DMS153 treated with DMSO at 0.1 percent for 48 hours (cell line): Measurements from ENCODE around the gene AIPL1.
"Not testable (repeated sequence)": the region's sequence is repeated elsewhere in the genome, so short reads cannot be mapped to it uniquely, and the experiment has no call there.

Source experiments
- DNase-seq: peaks from one replicate; lab custom pipeline; 2025; ENCODE audit not compliant: unreplicated experiment; lab: John Stamatoyannopoulos, UW

AIPL1 gene, protein sequence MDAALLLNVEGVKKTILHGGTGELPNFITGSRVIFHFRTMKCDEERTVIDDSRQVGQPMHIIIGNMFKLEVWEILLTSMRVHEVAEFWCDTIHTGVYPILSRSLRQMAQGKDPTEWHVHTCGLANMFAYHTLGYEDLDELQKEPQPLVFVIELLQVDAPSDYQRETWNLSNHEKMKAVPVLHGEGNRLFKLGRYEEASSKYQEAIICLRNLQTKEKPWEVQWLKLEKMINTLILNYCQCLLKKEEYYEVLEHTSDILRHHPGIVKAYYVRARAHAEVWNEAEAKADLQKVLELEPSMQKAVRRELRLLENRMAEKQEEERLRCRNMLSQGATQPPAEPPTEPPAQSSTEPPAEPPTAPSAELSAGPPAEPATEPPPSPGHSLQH

DNA sequence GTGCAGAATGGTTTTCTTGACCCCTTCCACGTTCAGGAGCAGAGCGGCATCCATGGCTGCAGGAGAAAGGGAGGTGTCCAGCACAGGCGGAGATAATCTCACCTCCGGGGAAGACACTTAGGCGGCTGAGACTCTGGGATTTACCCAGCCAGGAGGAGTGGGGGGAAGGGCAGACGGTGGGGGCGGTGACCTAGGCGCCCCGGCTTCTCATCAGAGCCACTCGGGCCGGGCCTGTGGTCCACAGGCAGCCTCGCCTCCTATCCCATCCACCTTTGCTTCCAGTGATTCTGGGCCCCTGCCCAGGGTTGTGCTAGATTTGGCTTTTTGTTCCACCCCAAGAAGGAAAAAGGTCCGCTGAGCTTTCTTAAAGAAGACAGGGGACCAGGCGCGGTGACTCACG, at the start of gene AIPL1:
AIPL1 (minus strand) TSS at position 71 of the 400 bp plus-strand sequence; CDS start at position 54, 17 bp downstream.
- DNase-seq: no peak

DNA sequence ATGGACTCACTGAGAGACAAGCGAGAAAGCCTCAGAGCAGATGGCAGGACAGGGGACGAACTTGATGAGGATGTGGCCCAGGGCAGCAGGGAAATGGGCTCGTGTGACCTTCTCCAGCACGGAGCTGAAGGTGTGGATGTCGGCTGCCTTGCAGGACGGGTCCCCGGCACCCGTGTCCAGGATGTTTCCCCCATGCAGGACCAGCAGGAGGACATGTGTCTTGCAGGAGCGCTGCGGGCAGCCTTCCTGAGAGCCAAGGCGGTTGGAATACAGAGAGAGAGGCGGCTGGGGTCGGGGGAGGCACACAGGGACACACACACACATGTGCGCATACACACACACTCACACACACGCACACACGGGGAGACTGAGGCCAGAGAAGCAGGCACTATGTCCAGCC, 48.6 kb upstream of the AIPL1 start:
- no peak for DNase-seq

DNA sequence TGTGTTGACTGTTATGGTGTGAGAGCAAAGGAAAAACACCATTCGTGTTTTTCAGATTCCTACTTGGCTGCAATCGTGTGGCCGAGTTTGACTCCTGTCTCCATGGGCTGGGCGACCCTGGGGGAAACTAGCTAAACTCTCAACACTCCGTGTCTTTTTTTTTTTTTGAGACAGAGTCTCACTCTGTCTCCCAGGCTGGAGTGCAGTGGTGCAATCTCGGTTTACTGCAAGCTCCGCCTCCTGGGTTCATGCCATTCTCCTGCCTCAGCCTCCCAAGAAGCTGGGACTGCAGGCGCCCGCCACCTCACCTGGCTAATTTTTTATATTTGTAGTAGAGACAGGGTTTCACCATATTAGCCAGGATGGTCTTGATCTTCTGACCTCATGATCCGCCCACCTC, 47.9 kb upstream of the AIPL1 start:
- DNase-seq: not testable (repeated sequence)

DNA sequence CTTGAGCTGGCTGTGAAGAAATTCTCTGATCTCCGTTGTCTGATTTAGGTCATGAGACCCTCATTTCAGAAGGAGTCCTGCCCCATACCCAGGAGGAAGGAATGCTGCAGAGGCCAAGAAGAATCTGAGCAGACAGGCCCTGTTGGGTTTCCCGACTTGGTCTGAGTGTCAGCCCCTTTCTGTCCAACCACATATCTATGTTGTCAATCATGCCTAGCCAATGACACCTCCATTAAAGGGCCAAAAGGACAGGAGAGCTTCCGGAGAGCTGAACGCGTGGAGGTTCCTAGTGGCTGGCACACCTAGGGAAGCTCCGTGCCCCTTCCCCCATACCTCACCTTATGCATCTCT, 47.2 kb upstream of the AIPL1 start:
- no peak for DNase-seq

DNA sequence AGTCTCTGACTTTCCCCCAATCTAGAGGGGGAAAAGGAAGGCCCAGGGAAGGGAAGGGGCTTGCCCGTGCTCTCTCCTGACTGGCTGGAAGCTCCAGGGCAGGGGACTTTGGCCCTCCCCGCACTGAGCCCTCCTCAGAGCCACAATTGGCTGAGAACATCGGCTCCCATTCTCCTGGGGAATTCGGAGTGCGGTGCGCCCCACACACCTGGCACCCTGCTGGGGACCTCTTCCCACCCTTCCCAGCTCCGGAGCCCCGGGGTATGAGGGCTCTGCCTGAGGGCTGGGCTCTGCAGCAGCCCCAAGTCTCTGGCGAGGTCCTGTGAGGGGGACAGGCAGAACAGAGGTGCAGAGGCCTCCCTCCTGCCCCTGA, 45.4 kb upstream of the AIPL1 start:
- DNase-seq: no peak

DNA sequence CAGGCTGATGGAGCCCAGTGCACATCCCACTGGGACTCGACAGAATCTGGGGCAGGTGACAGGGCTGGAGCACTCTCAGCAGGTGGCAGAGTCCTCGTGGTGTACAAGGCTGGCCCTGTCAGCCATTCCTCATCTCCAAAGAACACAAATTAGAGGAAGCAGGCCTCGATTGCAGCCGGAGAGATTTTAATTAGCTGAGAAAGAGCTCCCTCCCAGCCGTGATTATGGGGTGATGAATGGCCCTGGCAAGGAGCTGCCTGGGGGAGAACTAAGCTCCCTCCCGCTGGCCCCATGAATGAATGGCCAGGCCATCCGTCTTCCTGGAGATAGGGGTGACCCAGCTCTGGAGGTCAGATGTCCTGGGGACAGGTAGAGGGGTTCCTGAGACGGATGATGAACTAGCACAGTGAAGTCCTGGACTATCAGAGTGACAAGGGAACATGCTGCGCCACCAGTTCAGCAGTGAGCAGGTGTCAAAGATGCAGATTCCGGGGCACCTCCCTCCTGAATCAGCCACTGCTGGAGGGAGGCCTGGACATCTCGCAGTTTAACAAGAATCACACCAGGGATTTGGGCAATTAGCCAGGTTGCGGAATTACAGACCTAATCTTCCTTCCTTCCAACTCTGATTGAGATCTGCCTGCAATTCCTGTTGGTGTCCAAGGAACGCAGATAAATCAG, 44.8 kb upstream of the AIPL1 start:
- DNase-seq: no peak

DNA sequence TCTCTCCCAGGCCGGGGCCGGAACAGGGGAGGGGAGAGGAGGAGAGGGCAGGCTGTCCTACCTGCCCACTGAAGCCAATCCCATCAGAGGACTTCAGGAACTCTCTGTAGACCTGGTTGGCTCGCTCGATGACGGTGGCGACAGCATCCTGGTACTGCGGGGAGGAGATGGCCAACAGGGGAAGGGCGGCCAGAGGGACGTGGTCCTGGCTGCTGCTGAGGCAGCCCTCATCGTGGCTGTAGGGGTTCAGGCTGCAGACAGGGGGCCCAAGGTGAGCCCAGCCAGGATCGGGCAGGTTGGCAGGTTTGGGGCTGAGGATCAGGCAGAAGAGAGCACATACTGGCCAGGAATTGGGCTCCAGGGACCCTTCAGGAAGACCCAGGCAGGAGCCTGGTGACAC, 43.6 kb upstream of the AIPL1 start:
- DNase-seq: no peak

DNA sequence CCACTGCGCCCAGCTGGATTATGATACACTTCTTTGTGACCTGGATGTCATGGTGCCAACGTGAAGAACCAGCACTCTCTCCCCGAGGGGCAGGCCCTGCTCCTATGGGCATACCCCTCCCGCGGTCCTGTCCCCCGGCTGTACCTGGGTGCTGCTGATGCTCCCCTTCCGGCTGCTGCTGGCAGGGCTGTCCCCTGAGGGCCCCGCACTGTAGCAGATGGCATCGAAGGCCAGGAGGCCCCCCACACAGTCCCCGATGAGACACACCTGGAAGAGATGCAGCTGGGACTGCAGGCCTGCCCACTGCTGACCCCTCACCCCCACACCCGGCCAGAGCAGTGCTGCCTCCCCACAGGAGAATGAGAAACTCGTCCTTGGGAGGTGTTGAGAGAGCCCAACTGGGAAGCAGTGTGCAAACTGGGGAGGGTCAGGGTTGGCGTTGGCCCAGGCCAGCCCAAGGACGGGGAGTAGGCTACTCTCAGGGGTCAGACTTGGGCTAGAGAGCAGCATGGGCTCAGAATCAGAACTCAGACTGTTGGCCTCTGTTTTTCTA, 43.0 kb upstream of the AIPL1 start:
- no peak for DNase-seq

DNA sequence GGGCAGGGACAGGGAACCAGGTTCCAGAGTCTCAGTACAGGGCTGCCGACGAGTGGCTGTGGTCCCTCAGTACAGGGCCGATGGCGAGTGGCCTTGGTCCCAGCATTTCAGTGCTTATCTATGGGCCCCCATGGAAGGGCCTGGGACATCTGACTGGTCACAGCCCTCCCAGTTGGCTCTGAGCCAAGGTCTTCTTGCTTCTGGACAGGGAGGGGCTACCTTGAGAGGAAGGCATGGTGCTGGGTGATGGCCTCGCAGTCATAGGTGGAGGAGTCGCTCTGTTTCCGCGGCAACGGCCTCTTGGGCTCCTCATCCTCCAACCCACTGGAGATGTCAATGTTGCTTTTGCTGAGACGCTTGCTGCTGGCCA, 41.9 kb upstream of the AIPL1 start:
- no peak for DNase-seq

DNA sequence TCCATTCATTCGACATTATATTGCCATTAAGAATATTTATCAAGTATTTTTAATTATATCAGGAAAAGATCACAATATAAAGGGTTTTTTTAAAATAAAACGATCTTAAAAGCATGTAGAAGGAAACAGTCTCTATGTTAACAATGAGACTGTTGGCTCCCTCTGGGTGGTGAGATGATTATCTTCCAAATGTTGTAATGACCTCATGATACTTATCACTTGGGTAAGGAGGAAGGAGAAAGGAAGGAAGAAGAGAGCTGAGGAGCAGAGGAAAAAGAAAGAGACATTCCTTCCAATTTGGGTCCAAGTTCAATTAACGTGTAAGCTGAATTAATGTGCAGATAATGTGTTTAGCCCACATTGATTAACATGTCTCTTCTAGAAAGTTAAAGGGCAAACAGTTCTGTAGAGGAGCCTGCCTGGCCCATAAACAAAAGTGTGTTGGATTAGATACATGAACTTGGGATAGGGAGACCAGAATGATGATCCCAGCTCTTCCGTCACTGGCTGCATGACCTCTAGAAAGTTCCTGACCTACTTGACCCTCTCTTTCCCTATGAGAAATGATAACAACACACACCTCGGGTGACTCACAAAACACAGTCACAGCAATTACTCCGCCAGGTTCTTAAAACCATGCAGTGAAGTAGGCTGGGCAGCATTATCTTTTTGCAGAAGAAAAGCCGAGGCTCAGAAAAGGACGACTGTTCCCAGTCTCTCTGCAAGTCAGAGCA, 41.3 kb upstream of the AIPL1 start:
- DNase-seq: no peak

DNA sequence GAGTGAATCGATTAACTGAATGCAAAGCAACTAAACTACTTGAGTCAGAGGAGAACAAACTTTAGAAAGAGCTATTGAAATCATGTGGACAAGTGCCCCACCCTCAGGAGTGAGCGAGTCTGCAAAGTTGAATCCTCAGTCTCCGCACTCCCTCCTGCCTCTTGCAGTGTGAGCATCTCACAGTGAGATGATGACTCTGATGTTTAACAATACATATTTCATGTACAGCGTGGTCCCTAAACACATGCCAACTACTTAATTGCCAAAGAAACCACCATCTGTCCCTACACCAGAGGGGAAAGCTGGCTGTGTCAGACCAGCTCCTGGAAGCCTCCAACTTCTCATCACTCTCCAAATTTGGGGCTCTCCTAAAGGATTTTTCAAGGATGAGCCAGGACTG, 40.5 kb upstream of the AIPL1 start:
- no peak for DNase-seq

DNA sequence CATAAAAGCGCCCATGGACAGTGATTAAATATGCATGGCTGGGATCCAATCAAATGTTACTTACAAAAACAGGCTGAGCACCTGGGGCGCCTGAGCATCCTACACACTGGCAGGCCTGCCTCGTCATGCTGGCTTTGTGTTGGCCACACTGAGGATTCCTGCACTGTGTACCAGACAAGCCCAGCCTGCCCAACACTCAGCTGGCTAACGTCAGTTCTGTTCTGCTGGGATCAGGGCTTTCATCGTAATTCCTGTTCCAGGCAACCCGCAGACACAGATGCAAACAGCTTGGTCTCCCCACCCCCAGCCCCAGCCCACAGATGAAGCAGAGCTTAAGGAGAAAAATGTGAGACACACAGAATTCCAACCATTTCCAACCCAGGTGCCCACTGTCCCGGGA, 40.0 kb upstream of the AIPL1 start:
- DNase-seq: no peak

DNA sequence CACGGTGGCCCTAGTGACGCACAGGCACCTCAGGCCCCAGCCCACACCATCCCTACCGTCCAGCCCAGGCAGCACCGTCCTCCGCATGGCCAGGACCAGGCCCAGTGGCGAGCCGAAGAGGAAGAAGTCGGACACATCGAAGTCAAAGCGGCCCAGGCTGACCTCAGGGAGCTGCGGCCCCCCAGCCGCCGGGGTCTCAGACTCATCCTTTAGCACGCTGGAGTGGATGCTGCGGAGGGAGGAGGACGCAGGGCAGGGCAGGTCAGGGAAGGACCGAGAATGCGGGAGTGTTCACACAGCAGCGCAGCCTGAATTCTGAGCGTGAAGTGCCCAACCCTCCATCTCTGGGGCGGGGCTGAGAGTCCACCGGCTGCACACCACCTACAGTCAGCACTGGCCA, 39.5 kb upstream of the AIPL1 start:
- DNase-seq: no peak

DNA sequence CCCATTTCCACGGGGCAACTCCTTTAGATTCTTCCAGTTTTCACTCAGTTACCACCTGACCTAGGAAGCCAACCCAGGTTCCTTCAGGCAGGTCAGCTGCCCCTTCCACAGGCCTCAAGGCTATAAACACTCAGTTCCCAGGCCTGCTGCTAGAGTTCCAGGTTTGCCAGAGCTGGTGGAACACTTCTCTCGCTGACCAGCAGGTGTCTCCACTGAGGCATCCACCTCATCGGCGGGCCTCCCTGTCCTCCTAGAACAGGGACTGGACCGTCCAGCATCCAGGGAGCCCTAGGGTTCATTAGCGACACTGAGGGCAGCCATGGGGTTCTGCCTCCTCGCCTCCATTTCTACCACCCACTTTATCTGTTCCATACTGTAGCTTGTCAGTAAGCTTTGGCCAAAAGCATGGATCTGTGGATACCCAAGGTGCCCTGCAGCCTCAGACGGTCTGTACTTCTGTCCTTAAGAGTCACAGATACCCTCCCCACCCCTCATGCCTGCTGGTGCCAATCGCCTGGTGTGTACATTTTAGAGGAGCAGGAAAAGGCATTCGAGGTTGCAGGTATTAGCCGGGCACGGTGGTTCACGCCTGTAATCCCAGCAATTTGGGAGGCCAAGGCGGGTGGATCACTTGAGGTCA, 38.3 kb upstream of the AIPL1 start:
- DNase-seq: peak; percentile 24

DNA sequence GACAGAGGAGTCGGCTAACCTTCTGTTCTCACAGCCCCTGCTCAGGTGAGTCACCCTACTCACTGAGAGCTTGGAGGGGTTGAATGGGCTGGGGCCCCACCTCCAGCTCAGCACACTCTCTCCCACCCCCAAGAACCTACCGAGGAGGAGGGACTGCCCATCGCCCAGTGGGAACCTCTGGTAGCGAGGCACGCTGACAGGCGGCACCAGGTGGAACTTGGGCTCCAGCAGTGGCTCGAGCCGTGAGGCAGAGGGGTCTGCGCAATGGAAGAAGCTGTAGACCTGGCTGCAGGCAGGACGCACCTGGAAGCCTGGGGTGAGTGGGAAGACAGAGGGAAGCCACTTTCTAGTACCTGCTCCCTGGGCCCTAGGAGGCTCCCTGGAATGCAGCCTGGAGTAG, 37.6 kb upstream of the AIPL1 start:
- no peak for DNase-seq

DNA sequence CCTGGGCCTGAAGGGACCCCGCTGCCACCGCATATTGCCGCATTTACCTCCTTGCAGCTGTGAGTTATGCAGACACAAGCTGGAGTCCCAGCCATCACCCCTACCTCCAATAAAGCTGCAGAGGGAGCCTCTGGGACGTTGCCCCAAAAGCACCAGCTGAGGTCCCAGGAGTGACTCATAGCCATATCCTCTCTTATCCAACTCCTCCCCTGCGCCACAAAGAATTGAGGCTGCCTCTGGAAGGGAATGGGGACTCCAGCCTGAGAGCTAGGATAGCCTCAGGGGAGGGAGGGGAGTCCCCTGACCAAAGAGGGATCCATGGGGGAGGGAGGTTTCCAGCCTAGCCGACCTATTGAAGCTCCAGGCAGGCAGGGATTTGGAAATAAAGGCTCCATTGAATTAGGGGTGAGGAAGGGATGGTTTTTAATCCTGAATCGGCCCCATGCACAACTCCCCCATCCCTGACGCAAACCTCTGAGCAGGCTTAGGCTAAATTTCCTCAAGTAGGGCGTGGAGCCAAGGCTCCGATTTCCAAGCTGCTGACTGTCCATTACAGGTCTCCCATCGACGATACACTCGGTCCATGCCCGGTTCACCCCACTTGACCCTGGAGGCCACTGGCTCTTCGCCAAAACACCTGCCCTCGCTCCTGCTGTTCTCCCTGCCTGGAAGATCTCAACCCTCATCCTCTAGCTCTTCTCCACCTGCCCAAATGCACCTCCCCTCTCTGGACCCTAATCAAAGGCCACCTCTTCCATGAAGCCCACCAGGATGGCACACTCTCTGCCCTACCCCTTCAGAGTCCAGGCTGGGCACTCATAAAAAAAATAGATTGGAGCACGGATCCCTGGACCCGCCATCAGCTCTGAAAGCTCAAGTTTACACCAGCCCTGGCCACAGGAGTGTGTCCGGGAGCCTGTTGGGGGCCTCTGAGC, 36.9 kb upstream of the AIPL1 start:
- DNase-seq: no peak

DNA sequence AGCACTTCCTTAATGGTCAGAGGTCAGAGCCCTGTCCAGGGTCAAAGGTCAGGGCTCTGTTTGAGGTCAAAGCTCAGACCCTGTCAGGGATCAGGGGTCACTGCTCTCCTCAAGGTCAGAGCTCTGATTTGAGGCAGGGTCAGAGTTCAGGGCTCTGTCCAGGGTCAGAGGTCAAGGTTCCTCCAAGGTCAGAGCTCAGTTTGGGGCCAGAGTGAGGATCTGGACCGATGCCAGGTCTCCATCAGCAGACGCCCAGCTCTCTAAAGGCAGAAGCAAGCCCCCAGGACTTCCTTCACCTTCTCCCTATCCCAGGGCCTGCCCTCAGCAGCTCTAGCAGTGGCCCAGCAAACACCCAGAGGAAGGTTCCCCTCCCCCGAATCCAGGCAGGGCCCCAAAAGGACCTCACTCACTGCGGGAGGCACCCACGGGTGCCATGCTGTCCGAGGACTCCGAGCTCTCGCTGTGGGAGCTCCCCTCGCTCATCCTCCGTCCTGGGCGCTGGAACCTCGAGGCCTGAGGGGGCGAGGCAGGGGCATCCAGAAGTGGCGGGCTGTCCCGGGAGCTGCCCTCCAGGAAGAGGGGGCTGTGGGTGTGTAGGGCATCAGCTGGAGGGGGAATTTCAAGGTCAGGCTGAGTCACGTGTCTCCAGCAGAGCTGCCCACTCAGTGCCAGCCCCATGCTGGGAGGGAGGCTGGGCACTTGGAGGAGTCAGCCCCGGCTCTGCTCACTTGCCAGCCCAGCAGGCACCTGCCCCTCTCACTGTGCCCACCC, 36.0 kb upstream of the AIPL1 start:
- DNase-seq: no peak

DNA sequence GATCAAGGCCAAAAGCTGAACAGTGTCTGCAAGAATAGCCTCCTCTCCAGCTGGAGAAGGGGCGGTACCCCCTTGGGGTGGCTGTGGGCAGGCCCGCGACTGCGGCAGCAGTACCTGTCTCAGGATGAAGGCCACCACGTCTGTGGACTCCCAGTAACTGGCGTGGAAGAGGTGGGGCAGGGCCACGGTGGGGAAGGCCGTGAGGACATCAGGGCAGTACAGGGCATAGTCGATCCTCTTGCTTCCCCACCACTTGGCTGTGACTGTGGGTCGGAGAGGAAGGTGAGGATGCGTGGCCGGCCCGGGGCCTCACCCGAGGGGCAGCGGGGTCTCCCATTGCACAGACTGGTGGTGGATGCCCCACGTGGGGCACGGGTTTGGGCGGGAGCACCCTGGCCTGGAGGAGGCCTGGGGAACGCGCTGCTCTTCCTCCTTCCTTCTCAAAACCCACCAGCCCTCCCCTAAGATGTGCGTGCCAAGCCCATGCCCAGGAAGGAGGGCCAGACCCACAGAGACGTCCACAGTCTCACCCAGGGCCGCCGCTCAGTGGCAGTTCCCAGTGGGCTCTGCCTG, 35.3 kb upstream of the AIPL1 start:
- no peak for DNase-seq

DNA sequence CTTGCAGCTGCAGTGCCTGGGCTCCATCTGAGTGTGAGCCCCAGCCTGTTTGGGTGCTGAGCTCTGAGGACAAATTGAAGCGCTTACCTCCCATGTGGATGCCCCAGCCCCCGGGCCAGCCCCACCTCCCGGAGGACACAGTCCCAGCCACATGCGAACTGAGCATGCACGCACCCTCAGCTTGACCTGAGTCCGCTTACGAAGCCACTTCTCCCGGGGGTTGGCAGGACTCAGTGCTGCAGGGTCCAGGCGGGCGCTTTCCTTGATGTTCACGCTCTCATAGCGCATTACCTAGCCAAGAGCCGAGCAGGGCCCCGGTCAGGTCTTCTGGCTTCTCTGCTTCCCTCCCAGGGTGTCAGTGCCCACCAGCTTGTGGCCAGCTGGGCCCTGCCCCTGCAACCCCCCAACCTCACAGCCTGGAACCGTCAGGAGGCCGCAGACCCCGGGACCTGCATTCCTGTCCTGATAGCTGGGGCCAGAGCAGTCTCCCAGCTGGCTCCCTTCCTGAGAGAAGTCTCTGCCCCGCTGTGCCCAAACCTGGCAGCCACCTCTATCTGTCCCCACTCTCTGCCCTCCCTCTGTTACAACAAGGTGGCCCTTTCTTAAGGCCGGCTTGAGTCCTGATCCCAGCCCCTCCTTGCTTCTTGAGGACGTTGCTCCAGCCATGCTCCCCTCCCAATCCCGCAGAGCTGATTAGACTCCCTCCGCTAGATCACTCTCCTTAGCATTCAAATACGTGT, 33.3 kb upstream of the AIPL1 start:
- no peak for DNase-seq
